Erythroblast (primary cell): ENCODE data around the gene PHTF1.

ENCODE experiments used
- GATA1 ChIP-seq: IDR thresholded peaks from 2 replicates; pipeline ENCODE4 v1.6.1; 2011; ENCODE audit warnings: low read depth, mild to moderate bottlenecking, control low read depth, low read length, moderate library complexity
- POLR2A ChIP-seq: IDR thresholded peaks from 2 replicates; pipeline ENCODE4 v1.6.1; 2011; ENCODE audit warnings: mild to moderate bottlenecking, low read length

GRCh38 chr1:113780374-113781146, 21.3 kb upstream of the PHTF1 start:
- TF ChIP-seq POLR2A (no peak), GATA1 (no peak)
